GM19438 (cell line): ENCODE measurements around the gene GABARAPL2.
A peak's percentile ranks its signal among the peaks of the same experiment; 100 is the strongest.

ENCODE experiments used
- ATAC-seq: cut with Tn5 transposase; IDR thresholded peaks from one replicate; pipeline ENCODE4 v1.9.1; 2021; ENCODE audit warnings: low read depth; ENCODE audit not compliant: unreplicated experiment

The GABARAPL2 gene

GRCh38 chr16:75550211-75550662 is 15.9 kb upstream of the GABARAPL2 start:
- ATAC-seq = peak; percentile 82

GRCh38 chr16:75552951-75553350 is 13.2 kb upstream of the GABARAPL2 start:
- no peak for ATAC-seq

GRCh38 chr16:75555213-75555706 is 10.9 kb upstream of the GABARAPL2 start:
- peak; percentile 34 for ATAC-seq

GRCh38 chr16:75555707-75556430 is 10.3 kb upstream of the GABARAPL2 start, which contains the start of gene TMEM231:
Gene TMEM231, minus strand, starts transcription at chr16:75556252. Its CDS starts 43 bp downstream, at chr16:75556209.
- peak; percentile 94 for ATAC-seq

- no peak for ATAC-seq
Observed at GRCh38 chr16:75556431-75556950, 9.7 kb upstream of the GABARAPL2 start.

- ATAC-seq = no peak
Observed at GRCh38 chr16:75558846-75559401, 7.3 kb upstream of the GABARAPL2 start.

GRCh38 chr16:75559564-75560372 is 6.4 kb upstream of the GABARAPL2 start:
- no peak for ATAC-seq

- ATAC-seq = peak; percentile 14
Observed at GRCh38 chr16:75565640-75566039, 539 bp upstream of the GABARAPL2 start.

GRCh38 chr16:75566758-75567255 is 628 bp downstream of the GABARAPL2 start:
- ATAC-seq = no peak

GRCh38 chr16:75567911-75568310 is 1.7 kb downstream of the GABARAPL2 start:
- ATAC-seq = no peak

- ATAC-seq = no peak
Observed at GRCh38 chr16:75570396-75571065, 4.4 kb downstream of the GABARAPL2 start.

- no peak for ATAC-seq
Observed at GRCh38 chr16:75572864-75573542, 6.8 kb downstream of the GABARAPL2 start.

GRCh38 chr16:75573955-75574354 is 7.8 kb downstream of the GABARAPL2 start:
- no peak for ATAC-seq

GRCh38 chr16:75575958-75576357 is 9.8 kb downstream of the GABARAPL2 start:
- no peak for ATAC-seq

GRCh38 chr16:75576384-75576811 is 10.2 kb downstream of the GABARAPL2 start:
- no peak for ATAC-seq

GRCh38 chr16:75578212-75578611 is 12.0 kb downstream of the GABARAPL2 start:
- ATAC-seq = no peak

- no peak for ATAC-seq
Observed at GRCh38 chr16:75578725-75579124, 12.5 kb downstream of the GABARAPL2 start.

- ATAC-seq = no peak
Observed at GRCh38 chr16:75579281-75579834, 13.2 kb downstream of the GABARAPL2 start.

GRCh38 chr16:75584108-75584507 is 17.9 kb downstream of the GABARAPL2 start:
- no peak for ATAC-seq
